IPS-18c (cell line): ENCODE results near the gene LRRC34.

Source experiments
- H3K4me3 ChIP-seq: 2 replicates; pipeline ENCODE4 v1.7.0; 2013; ENCODE audit warnings: low read depth, mild to moderate bottlenecking, low read length, moderate library complexity; ENCODE audit not compliant: insufficient read depth
- H3K9me3 ChIP-seq: one replicate; pipeline ENCODE4 v1.6.1; 2013; ENCODE audit warnings: mild to moderate bottlenecking, low read length, moderate library complexity; ENCODE audit not compliant: control insufficient read depth, insufficient read depth

Gene LRRC34, protein sequence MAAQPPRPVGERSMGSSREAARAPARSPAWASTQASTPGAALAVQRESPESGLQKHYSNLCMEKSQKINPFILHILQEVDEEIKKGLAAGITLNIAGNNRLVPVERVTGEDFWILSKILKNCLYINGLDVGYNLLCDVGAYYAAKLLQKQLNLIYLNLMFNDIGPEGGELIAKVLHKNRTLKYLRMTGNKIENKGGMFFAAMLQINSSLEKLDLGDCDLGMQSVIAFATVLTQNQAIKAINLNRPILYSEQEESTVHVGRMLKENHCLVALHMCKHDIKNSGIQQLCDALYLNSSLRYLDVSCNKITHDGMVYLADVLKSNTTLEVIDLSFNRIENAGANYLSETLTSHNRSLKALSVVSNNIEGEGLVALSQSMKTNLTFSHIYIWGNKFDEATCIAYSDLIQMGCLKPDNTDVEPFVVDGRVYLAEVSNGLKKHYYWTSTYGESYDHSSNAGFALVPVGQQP

DNA sequence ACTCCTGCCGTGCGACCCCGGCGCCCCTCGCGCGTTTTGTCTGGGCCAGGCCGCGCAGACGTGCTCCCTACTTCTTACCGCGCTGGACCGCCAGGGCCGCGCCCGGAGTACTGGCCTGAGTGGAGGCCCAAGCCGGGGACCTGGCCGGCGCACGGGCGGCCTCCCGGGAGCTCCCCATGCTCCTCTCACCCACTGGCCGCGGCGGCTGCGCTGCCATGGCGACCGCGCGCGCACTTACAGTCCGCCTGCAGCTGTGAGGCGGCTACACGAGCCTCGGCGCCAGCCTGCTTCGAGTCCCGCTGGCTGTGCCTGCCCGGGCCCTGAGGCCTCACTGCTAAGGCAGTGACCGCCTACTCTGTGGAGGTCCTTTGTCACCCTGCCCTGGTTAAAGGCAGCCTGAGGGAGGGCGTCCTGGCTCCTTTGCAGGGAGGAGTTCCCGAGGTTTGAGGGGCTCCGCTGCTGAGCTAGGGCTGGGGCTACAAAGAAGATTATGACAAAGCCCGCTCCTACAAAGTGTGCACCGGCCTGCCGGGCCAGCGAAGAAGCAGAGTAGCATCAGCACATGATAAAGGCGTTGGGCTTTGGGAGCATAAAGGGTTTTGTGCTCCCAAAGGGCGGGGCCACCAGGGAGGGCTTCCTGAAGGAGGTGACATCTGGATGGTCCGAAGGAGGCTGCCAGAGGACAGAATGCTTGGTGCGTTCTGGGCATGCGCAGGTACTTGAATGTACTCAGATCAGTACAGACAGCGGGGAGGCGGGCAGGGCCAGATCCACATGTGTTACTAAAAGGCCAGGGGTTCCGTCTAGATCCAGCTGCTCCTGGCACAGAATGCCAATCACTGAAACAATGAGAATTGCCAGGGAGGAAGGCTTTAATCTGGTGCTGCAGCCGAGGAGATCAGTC, at the start of gene LRRC34, which contains the start of gene LRRIQ4:
Gene LRRC34 (minus strand): TSS at position 573 of the 904 bp plus-strand sequence. CDS start 356 bp downstream, at position 217.
Gene LRRIQ4 (plus strand): TSS at position 539 of the 904 bp plus-strand sequence. CDS start 9,052 bp downstream, outside the sequence.
- peaks cover 2% of the 10 kb centered on the region for H3K9me3 ChIP-seq
- H3K4me3 ChIP-seq: peak within 1 kb of the TSS; percentile 66

DNA sequence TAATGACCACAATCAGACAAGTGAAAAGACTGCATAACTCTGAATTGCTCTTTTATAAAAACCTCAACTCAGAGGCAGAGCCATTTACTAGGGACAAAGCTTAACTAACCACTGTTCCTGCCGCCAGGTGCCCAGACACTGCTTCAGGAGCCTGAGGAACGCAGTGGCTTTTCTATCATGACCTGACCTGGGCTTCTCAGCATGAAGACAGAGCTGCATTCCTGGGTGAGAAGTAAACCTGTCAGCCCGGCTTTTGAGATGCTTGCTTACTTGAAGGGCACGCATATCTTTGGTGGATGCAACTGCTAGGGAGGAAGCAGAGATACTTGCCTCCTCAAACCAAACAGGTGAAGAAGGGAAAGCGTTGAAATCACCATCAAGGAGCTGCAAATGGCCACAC, 49.2 kb upstream of the LRRC34 start:
- Histone ChIP-seq H3K9me3 (no peaks in the 10 kb centered on the region), H3K4me3 (no peak overlapping the region)

DNA sequence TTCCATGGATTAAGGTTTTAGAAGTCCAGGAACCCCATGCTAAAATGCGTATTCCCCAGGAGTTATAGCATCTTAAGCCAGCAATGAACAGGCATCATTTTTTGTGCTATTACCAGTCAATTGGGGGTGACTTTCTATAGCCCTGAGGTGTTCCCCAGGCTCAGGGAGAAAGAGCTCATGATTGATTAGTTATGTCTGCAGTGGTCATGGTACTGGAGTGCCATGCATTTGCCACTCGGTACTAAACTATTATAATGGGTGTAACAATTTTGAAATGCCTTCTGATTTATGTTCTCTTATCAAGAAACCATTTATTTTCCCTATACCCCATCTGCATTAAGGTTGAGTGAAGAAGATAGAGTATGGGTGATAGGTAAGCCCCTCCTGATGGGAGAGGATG, 45.1 kb upstream of the LRRC34 start:
- Histone ChIP-seq H3K9me3 (no peaks in the 10 kb centered on the region), H3K4me3 (no peak overlapping the region)

DNA sequence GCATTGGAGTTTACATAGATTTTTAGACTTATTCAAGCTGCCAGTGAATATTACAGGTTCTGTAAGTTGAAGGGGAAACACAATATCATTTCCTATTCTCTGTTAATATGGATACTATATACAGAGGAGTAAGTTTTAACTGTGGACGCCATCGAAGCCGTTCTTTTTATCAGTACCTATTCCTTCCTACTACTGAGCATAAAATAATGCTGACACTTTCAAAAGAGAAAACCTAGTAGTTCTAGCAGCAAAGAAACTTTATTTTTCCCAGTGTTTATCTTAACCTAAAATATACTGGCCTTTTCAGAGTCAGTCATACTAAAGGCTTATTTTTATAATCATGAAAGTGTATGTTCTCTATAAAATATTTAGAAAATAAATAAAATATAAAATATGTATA, 42.8 kb upstream of the LRRC34 start:
- H3K9me3 ChIP-seq: no peaks in the 10 kb centered on the region
- no peak overlapping the region for H3K4me3 ChIP-seq

DNA sequence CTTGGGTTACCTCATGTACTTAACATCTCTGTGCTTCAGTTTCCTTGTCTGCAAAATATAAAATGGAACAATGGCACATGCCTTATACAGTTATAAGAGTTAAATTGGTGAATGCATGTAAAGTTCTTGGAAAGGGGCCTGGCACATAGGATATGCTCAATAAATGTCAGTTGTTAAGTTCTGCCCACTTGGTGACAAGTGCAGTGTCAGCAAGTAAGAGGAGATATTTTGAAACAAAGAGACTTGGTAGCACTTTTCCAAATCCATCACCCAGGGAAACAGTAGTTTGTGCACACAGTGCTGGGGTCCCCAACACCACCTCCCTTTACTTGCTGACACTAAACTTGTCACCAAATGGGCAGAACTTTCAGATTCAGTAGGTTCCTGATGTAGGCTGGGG, 37.9 kb upstream of the LRRC34 start:
- Histone ChIP-seq H3K4me3 (no peak overlapping the region), H3K9me3 (no peaks in the 10 kb centered on the region)

DNA sequence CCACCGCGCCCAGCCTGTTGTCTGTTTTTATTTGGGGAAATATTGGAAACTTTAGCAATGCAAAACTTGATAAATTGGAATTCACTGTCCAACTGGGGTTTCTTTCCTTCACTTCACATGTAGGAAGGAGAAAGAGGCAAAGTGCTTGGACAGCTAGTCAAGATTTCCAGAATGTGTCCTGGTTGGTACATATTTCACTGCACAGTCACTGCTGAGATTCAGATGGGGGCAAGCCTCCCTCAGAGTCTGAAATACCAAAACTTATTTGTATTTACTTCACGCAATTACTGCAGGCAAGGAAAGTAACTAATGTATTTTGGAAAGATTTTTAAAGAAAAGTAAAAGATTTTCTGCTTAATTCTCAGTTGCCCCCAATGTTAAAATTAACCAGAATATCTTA, 36.0 kb upstream of the LRRC34 start:
- H3K4me3 ChIP-seq: no peak overlapping the region
- no peaks in the 10 kb centered on the region for H3K9me3 ChIP-seq

DNA sequence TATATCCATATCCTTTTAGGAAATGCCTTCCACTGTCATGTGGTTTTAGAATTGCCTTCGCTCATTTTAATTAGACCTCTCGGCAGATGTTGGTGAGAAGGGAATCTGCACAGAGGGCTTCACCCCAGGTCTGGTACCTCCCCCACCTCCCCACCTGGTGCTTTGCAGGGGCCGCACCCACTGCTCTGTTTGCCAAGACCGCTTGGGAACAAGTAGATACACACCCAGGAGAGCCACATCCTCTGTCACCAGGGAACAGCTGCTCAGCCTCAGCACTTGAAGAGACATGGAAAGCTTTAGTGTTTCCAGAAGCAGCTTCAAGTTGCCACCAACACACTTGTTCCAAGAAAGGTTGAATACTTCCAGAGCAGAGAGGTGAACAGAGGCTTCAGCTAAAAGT, 35.2 kb upstream of the LRRC34 start:
- no peak overlapping the region for H3K4me3 ChIP-seq
- H3K9me3 ChIP-seq: no peaks in the 10 kb centered on the region

DNA sequence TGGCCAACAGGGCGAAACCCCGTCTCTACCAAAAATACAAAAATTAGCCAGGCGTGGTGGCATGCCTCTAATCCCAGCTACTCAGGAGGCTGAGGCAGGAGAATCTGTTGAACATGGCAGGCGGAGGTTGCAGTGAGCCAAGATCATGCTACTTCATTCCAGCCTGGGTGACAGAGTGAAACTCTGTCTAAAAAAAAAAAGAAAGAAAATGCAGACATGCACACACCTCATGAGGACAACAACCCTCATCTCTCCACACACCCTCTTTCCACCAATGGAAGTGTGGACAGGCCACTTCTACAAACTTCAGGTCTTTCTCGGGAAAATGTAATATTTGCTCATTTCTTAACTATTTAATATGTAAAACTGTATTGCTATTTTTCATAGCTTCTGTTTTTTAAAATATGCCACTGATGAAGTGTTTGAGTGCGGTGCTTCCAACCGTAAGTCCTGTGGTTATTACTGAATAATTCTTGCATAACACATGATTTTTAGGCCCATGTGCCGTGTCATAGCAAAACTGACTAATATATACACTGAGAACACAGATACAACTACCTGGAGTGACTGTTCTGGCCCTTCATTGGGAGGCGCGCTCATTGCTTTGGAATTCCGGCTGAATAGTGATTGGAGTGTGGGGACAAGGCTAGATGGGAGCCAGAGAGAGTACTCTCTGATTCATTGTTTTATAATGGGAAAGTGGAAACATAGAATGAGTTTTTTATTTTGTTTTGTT, 33.9 kb upstream of the LRRC34 start:
- Histone ChIP-seq H3K9me3 (no peaks in the 10 kb centered on the region), H3K4me3 (no peak overlapping the region)

DNA sequence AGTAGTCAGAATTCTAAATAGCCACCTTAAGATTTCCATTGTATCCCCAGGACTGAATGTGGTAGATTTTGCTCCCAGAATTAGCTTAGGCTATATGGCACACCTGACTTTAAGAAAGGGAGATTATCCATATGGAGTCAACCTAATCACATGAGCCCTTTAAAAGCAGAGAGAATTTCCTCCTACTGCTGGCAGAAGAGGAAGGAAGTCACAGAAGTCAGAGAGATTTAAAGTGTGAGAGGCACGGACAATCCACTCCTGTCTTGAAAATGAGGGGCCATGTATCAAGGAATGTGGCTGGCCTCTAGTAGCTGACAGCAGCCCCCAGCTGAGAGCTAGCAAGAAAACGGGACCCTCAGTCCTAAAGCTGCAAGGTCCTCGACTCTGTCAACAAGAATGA, 30.3 kb upstream of the LRRC34 start:
- H3K4me3 ChIP-seq: no peak overlapping the region
- H3K9me3 ChIP-seq: no peaks in the 10 kb centered on the region

DNA sequence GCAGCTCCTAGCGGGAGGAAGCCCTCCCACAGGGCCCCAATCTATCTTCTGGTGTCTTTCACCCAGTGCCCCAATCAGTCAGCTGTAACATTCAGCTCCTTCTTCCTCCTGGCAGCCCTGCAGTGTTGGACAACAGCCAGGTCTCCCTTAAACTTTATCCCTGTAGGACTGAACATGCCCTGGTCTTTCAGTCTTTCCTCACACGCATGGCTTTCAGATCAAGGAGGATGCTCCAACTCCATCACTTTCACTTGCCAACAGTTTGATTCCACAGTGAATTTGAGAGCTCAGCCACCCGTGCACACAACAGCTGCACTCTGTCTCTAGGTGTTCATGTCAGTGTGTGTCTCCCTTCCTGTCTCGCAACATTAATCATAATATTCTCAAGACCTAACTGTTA, 28.5 kb upstream of the LRRC34 start:
- H3K9me3 ChIP-seq: no peaks in the 10 kb centered on the region

DNA sequence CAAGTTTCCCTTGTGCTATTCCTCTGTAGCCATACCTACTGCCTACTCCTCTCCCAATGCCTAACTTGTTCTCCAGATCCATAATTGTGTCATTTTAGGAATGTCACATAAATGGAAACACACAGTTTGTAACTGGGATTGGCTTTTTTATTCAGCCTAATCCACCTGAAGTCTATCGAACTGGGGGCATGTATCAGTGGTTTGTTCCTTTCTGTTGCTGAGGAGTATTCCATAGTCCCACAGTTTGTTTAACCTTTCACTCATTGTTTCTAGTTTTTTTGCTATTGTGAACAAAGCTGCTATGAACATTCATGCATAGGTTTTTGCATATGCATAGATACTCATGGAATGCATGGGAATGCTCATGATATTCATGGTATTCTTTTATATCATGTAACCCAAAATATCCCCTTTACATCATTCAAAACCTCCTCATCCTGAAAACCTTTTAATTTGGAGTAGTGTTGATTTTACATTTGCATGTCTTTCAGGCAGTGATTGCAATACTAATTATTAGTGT, 25.9 kb upstream of the LRRC34 start:
- Histone ChIP-seq H3K9me3 (no peaks in the 10 kb centered on the region), H3K4me3 (no peak overlapping the region)

More for the DNA sequence above, 28.5 kb upstream of the LRRC34 start:
- no peak overlapping the region for H3K4me3 ChIP-seq

DNA sequence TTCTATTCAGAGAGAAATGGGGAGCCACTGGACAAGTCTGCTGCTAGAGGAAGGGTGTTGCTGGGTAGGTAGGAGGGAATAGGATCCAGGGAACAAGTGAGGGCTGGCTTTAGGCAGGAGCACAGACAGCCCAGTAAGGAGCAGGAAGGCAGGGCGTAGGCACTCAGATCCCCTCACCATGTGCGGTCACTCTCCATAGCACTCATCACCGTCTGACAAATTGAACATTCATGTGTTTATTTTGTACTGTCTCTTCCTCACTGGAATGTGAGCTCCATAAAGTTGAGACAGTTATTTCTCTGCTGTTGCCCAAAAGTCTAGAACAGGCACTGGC, 24.2 kb upstream of the LRRC34 start:
- no peaks in the 10 kb centered on the region for H3K9me3 ChIP-seq
- no peak overlapping the region for H3K4me3 ChIP-seq

DNA sequence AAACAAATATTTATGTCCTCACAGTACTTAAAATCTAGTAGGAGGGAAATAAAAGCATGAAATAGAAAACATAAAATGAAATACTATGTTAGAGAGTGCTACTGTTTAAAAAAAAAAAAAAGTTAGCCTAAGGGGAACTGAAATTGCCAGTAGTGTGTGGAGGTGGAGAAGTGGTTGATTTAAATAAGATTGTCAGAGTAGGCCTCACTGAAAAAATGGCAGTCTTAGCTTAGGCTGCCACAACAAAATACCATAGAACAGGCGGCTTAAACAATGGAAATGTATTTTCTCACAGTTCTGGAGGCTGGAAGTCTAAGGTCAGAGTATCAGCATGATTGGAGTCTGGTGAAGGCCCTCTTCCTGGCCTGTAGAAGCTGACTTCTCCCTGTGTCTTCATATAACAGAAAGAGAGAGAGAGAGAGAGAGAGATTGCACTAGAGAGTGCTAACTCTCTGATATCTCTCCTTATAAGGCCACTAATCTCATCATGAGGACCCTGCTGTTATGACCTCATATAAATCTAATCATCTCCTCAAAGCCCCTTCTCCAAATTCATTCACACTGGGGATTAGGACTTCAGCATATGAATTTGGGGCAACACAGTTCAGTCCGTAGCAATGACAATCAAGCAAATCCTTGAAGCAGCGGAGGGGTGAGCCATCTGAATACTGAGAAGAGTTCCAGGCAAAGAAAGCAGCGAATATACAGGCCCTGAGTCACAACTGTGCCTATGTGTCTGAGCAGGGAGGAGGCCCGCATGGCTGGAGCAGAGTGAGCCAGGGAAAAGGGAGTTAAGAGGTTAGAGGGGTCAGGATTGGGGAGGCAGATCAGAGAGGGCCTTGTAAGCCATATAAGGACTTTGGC, 23.6 kb upstream of the LRRC34 start:
- no peak overlapping the region for H3K4me3 ChIP-seq
- no peaks in the 10 kb centered on the region for H3K9me3 ChIP-seq

DNA sequence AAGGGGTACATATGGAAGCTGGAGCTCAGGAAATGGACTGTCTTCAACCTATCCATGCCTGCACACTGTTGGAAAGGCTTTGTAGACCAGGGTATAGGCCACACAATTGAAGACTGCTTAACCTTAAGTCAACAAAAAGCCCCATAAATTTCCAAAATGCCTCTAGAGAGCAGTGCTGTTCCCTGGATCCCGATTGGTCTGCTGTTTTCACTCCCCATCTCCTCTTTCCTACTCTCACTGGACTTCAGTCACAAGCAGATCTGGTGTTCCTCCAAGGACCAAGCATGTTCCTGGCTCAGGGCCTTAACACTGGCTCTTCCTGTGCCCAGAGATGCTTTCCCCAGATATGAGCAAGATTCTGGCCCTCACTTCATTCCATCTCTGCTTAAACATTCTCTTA, 22.8 kb upstream of the LRRC34 start:
- Histone ChIP-seq H3K4me3 (no peak overlapping the region), H3K9me3 (no peaks in the 10 kb centered on the region)

DNA sequence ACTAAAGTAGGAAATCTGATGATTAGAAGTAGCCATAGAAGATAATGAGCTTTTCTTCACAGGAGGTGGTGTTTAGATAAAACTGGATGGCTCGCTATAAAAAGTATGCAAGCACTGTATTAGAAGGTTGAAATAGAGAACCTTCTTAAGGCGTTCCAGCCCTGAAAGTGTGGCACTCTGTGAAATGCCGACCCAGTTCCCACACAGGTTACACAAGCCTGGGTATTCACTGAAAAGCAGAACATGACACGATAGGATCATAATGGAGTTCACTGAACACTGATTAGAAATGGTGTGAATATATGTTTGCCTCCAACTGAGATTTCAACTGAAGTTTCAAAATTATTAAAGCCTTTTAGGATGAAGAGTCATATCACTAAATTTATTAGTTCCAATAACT, 15.0 kb upstream of the LRRC34 start:
- no peak overlapping the region for H3K4me3 ChIP-seq
- no peaks in the 10 kb centered on the region for H3K9me3 ChIP-seq

DNA sequence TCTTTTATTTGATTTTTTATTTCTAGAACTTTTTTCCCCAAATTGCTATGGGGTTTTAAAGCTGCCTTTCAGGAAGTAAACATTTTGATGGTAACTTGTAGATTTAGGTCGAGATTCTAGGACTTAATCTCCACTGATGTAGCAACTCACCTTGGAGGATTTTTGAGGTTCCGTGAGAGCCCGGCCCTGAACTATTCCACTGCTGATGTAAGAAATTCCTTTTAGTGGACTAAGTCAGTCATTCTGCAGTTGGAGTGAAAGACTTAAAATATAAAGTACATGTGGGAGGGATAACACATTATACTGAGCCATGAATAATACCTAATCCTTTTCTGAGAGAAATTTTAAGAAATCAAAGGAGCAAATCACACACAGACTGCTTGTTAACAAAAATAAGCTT, 12.6 kb upstream of the LRRC34 start:
- H3K4me3 ChIP-seq: no peak overlapping the region
- H3K9me3 ChIP-seq: no peaks in the 10 kb centered on the region
